GM18520 (cell line): ENCODE results near the gene TMED1.

Experiments
- ATAC-seq: cut with Tn5 transposase; IDR thresholded peaks from one replicate; pipeline ENCODE4 v1.9.1; 2021; ENCODE audit not compliant: unreplicated experiment

TMED1 gene

DNA sequence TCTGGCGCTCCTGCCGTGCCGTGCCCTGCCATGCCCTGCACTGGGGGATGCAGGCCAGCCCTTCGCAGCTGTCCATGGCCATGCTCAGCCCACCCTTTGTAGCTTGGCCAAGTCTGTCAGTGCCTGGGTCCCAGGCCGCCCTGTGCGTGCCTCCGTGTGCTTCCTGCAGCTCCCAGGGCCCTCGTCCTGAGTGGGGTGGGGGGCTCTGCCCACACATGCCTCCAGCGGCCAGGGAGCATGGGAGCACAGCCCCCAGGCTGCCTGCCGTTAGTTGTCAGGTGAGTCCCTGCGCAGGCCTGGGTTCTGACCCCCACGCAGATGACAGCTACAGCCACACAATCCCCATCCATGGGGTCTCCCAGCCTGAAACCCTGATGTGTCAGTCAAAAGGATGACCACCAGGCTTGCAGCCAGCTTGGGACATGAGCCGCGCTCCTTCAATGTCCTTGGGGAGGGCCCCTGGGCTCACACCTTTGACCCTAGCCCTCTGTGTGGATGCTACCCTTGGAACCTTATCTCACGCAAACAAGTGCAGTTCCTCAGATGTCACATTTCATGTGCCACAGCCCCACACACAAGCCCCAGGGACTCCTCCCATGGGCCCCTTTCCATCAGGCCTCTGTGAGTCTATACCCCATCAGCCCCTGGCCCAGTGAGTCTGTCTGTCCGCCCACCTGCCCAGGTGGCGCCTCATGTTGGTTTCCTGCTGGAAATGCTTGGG is 24.5 kb downstream of the TMED1 start:
- no peak for ATAC-seq

DNA sequence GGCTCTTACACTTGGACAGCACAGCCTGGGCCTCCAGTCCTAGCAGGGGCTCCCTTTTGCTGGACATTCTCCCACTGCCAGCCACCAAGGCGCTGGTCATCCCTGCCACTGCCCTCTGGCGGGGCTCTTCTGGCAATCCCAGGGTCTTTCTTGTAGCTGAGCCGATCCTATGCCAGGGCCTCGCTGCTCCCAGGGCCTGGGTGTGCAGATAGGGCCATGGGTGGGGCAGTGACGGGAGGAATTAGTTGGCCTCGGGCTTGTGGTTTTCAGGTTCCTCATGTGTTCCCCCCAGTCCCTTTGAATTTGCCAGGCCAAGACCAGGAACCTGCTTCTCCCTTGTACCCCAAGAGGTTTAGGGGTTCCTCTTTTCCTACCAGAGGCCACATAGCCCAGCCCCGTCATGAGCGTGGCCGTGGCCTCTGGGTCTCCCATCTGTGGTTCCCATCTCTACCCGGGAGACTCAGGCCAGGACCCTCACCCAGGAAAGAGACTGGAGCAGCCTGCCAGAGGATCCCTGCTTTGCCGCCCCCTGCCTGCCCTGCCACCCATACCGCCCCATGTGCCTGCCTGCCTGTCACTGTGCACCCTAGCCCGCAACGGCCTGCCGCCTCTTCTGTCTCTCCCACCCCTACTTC is 26.2 kb downstream of the TMED1 start:
- ATAC-seq: no peak

DNA sequence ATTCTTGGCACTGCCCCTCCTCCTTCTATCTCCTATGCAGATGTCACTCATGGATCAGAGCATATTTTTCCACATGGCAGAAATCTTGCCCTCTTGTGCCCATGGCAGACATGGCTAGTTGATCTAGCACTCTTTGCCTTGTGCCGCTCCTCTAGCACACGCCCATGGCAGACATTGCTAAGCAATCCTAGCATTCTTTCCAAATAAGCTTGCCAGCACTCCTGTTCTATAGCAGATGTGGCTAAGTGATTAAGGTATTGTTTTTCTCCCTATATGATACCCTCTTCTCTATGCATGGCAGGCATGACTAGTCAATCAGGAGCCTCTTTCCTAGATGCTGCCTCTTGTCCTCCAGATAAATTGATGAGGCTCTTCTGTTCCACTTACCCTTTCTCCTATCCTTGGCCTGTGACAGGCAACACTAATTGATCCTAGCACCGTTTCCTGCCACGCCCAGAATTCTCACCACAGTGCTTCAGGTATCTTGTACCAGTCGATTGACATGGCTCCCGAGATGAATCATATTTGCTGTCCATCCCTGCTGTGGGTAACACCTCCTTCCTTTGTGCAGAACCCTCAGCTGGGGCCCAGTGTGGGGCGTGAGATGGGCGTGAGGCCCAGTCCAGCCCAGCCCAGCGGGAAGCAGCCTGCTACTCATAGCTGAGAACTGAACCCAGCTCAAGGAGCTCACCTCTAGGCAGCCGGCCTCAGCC is 26.9 kb downstream of the TMED1 start:
- ATAC-seq: no peak

DNA sequence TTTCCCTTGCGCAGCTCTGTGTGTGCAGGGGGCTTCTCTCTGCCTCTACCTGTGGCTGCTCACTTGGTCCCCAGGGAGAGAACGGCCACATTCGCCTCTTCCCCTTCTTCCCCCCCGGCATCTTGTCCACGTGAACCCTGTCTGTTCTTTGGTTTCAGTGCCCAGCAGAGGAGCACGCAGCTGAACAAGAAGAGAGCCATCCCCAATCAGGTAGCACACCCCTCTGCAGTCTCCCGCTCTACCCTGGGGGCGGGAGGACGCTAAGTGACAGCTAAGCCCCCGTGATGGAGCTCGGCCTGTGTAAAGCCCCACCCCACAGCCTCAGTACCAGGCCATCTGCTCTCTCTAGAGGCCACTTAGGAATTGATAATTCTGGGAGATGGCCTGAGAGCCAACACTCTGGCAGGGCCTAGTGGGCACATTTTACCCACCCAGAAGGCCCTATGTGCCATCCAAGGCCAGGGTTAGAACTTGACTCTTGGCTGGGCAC is 30.2 kb downstream of the TMED1 start:
- no peak for ATAC-seq

DNA sequence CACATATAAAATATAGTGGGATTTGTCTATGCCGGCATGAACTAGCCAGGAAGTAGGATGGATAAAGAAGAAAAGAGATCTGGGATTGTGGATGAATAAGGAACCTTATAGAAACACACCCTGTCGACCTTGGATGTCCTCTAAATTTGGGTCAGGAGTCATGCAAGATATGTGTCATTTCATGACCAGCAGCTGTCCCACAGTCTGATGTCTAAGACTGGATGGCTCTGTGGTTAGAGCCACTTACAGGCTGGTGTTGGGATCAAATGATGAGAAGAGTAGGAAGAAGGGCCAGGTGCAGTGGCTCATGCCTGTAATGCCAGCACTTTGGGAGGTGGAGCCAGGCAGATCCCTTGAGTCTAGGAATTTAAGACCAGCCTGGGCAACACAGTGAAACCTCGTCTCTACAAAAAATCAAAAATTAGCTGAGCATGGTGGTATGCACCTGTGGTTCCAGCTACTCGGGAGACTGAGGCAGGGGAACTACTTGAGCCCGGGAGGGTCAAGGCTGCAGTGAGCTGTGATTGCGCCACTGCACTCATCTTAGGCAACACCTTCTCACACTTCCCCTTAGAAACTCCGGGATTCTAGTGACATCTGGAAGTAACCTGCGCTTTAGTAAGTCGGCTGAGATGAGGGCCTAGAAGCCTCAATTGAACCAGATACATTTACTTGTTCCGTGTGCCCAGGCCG is 30.8 kb downstream of the TMED1 start:
- ATAC-seq: no peak

DNA sequence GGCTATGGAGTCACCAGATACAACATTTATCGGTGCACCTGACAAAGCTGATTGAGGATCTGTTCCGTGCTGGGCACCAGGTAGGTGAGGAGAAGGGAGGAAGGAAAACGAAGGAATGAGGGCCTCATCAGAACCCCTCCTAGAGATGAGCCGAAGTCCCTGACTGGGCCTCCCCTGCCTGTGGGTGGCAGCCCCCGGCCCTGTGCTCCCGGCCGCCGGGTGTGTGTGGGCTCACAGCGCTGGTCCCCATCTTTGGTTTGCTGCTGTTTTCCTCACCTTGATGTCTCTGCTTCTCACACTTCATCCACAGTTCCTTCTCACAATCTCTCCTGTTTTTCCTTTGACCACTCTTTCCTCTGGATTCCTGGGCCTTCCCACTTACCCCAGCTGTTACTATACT is 32.8 kb downstream of the TMED1 start:
- no peak for ATAC-seq

DNA sequence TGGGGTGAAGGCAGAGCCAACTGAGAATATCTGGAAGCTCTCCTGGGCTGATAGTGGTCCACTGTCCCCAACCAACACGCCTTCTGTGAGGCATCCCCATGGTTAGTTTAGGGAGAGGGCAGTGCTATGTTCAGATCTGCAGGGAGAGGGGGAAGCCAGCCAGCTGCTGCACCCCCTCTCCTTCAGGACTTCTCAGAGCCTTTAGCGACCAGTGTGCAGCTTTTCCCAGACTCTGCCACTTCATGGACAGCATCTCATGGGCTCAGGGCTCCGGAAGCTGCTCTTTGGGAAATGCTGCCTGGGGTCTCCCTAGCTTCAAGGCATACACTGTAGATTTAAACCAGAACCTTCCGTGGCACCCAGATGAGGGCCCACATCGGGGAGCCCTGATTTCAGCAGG is 33.5 kb downstream of the TMED1 start:
- ATAC-seq: no peak

DNA sequence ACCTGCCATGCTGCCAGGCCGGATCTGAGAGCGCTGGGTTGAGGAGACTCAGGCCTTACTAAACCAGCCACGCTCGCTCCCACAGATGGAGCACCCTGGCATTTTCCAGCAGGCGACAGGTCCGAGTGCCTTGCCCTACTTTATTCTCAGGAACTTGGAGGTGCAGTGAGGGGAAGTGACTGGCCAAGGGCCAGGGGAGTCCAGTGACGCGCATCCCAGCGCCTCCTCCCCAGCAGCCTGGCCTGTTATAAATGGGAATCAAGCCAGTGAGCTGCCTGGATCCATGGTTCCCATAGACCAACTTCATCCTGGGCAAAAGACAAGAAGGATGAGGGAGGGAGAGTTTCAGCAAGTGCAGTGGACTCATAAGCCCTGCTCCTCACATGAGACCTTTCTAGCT is 35.5 kb downstream of the TMED1 start:
- no peak for ATAC-seq

DNA sequence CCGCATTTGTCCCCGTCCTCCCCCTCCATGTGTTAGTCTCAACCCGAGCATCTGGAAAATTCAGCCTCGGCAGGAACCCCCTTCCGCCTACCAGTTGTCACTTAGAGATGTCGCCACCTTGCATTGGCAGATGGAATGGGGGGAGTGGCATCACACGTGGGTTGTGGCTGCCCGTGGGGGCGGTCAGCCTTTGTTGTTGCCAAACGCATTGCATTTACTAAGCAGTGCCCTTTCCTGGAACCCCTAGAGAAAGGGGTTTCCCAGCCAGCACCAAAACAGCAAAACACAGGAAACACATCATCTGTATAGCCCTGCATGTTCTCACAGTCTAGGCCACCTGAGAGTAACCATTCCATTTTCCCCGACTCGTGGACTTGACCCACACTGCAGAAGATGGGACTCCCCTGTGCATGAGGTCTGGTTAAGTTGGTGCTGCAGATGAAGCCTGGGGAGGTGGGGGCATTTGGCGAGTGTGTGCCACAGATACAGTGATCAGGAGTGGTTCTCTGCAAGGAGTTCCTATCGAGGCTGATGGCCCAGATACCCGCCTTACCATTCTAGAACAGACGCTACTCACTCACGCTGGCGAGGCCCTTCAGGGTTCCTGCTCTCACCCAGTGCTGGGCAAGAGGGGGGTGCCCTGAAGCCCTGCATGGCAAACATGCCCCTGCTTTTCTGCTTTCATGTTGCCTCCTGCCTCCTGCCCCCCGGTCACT is 38.3 kb downstream of the TMED1 start:
- ATAC-seq: peak; percentile 67

DNA sequence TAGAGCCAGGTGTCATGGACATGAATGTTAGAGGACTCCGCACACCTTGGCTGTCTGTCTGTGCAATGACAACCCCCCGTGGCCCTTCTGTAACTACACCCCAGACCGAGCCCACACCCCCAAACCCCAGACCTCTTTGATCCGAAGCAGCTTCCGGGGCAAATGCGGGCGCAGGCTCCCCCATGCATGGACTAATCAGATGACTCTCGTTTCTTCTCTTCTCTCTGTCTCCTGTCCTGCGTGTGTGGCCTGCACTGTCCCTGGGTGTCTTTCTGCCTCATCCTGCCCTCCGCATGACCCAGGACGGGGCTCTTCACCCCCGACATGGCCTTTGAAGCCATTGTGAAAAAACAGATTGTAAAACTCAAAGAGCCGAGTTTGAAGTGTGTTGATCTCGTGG is 38.9 kb downstream of the TMED1 start:
- ATAC-seq: no peak

DNA sequence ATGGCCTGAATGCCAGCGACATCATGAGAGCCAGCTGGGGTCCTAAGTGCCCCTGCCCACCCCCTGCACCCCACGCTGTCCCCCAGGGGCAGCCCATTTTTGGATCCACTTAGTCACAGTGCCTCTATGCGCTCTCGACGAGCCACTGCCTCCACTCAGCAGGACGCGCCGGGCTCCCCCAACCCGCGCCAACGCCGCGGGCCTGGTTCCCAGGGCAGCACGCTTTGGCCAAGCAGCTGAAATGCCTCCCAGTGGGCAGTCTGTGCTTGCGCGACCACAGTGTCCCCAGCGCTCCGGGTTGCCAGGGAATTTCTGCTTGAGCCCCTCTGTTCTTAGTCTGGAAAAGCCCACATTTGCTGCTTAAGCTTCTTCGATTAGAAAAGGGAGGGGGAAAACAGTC is 39.4 kb downstream of the TMED1 start:
- no peak for ATAC-seq

DNA sequence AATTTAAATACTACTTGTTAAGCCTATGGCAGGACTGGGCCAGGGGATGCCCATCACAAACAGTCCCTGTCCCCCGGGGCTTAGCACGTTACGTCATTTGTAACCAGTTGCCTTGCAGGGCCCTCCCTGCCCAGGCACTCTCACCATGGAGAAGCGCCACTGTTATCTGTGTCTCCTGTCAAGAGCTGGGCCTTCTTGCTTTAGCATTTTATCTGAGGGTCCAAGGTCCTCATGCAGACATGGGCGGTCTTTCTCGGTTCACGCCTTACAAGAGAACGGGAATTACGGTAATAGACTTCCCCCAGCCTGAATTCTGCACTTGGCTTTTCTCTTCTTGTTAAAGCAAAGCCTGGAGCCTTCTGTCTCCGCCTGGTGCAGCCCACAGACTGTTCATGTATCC is 46.1 kb downstream of the TMED1 start:
- ATAC-seq: no peak

DNA sequence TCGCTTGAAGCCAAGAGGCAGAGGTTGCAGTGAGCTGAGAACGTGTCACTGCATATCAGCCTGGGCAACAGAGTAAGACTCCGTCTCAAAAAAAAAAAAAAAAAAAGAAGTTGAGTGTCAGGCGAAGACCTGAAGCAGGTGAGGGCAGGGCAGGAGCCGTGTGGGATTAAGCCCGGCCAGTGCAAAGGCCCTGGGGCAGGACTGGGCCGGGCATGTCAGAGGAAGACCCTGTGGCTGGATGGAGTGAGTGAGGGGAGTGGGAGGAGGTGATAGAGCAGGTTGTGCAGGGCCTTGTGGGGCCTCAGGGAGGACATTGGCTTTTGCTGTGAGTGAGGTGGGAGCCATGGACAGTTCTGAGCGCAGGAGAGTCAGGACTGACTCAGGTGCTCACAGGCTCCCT is 47.9 kb downstream of the TMED1 start:
- ATAC-seq: no peak

DNA sequence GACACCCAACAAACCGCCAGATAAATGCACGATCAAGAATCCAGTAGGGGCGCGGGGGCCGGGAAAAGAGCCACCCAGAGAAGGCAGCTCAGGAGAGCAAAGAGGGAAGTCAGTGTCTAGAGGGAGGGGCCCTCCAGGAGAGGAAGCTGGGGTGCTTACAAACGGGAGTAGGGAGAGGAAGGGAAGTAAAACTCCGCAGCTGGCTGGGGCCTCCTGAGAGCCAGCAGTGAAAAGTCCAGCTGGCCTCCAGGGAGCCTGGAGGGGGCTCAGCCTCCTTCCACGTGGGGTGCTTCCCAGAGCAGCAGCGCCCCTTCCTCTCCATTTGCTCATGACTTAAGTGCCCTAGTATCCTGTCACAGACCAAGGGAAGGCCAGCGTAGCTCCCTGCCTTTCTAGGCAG is 51.8 kb downstream of the TMED1 start:
- ATAC-seq: no peak

DNA sequence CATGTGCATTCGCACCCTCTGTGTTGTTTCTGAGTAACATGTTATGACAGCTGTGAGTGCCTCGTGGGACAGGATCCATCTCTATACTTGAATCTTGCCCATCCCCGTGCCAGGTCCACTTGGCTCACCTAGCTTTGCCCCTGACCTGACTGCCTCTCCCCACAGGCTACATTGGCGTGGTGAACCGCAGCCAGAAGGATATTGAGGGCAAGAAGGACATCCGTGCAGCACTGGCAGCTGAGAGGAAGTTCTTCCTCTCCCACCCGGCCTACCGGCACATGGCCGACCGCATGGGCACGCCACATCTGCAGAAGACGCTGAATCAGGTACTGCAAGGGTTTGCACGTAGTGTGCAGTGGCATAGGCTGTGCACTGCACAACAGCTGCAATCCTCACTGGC is 53.2 kb downstream of the TMED1 start:
- ATAC-seq: no peak
